HG03045 (cell line): ENCODE data around the gene ARL17B.
A peak's percentile ranks its signal among the peaks of the same experiment; 100 is the strongest.
"Not testable (repeated sequence)": the region's sequence is repeated elsewhere in the genome, so short reads cannot be mapped to it uniquely, and the experiment has no call there.

Experiments used
- ATAC-seq: cut with Tn5 transposase; IDR thresholded peaks from one replicate; pipeline ENCODE4 v1.9.1; 2021; ENCODE audit warnings: mild to moderate bottlenecking, moderate library complexity; ENCODE audit not compliant: unreplicated experiment

Gene ARL17B

GRCh38 chr17:46252804-46253203 is 108.8 kb downstream of the ARL17B start:
- ATAC-seq: not testable (repeated sequence)

DNA sequence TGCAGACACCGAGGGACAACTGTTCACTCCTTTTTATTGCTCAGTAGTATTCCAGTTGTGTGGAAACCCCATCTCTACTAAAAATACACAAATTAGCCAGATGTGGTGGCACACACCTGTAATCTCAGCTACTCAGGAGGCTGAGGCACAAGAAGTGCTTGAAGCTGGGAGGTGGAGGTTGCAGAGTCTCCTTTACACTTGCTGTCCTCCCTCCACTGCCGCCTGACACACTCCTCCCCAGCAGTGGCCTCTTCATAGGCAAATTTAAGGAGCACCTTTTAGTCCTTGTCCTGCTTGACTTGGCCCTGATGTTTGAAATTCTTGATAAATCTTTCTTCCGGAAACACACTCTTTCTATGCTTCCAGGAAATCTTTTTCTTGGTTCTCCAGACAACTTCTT is 112.4 kb downstream of the ARL17B start:
- ATAC-seq: not testable (repeated sequence)

DNA sequence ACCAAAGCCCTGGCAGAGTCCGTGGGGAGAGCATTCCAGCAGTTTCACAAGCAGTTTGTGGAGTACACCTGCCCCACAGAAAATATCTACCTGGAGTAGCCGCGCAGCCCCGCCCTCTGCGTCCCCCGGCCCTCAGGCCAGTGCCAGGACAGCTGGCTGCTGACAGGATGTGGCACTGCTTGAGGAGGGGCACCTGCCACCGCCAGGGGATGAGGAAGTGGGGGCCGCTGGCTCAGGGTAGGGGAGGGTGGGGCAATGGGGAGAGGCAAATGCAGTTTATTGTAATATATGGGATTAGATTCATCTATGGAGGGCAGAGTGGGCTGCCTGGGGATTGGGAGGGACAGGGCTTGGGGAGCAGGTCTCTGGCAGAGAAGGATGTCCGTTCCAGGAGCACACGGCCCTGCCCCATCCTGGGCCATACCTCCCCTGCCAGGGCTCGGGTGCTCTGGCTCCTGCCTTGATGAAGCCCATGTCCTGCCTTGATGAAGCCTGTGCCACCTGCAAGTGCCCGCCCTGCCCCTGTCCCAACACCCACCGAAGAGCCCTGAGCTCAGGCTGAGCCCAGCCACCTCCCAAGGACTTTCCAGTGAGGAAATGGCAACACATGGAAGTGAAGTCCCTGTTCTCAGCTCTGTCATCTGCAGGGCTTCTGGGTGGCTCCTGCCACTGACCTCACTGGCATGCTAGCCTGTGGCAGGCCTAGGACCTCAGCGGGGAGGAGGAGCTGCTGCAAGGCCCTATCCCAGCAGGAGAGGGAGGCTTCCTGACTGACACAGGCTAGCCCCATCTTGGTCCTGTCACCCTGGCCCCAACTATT is 116.4 kb downstream of the ARL17B start:
- not testable (repeated sequence) for ATAC-seq

GRCh38 chr17:46244339-46244913 is 117.1 kb downstream of the ARL17B start:
- not testable (repeated sequence) for ATAC-seq

GRCh38 chr17:46243928-46244327 is 117.6 kb downstream of the ARL17B start:
- ATAC-seq: not testable (repeated sequence)

GRCh38 chr17:46243505-46243904 is 118.1 kb downstream of the ARL17B start:
- ATAC-seq: not testable (repeated sequence)

DNA sequence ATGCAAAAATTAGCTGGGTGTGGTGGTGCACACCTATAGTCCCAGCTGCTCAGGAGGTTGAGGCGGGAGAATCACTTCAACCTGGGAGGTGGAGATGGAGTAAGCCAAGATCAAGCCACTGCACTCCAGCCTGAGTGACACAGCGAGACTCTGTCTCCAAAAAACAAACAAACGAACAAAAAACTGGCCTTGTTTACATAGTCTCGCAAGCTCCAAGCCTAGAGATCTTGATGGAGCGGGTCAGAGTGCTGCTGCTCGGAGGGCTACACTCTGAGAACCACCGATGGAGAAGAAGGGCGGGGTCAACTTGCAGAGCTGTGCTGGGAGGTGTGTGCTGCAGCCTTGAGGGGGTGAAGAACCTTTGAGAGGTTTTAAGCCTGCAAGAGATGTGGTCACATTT is 130.2 kb downstream of the ARL17B start:
- not testable (repeated sequence) for ATAC-seq

DNA sequence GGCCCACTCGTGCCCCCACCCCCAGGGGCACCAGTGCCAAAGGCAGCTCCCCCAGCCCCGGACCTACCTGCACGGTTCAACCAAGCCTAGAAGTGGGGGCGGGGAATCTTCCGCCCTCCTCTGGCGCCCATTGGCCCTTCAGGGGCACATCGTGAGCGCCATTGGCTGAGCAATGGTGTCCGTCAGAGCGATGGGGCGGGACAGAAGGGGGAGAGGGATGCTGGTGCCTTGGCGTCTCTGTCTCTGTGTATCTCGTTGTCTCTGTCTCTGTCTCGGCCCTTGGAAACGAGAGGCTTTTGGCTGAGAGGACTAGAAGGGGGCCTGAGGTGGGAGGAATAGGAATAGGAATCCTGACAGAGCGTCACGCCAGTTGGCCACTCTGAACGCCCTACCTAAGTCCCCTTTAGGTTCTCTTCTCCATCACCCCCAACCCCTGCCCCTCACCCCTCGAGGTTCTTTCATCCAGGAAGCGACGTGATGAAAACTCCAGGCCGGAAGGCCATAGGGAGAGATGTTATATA is 136.2 kb downstream of the ARL17B start:
- peak; percentile 98 for ATAC-seq

DNA sequence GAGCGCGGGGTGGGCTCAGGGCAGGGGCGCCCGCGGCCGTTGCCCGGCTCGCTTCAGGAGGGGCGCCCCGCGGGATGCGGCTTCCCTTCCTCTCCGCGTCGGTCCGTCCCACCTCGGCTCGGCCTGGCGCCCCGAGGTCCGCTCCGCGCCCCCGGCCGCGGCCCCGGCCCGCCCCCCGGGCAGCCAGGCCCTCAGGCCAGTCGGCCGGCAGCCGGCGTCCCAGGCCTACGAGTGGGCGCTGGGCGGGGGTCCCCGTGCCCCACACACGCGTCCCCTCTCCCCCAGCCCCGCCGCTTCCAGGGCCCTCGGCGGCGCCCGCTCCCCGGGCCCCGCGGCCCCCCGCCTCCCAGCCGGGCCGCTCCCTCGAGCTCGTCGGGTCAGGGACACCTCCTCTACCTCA is 136.7 kb downstream of the ARL17B start:
- ATAC-seq: peak; percentile 41
